Central memory CD8-positive, alpha-beta T cell (primary cell): ENCODE measurements around the gene GLYATL1B.
"Not testable (repeated sequence)": the region's sequence is repeated elsewhere in the genome, so short reads cannot be mapped to it uniquely, and the experiment has no call there.

Source experiments
- ATAC-seq: fragments of 150-1000 bp; cut with Tn5 transposase; replicated peaks from 2 replicates; pipeline ENCODE4 v1.10.0; 2022; ENCODE audit warnings: mild to moderate bottlenecking, moderate FRiP score, moderate number of reproducible peaks; ENCODE audit not compliant: poor library complexity, severe bottlenecking; ENCODE audit errors: extremely low read depth
- DNase-seq, 2 donors: peaks; one replicate each; pipeline ENCODE4 v3.0.0; 2021; ENCODE audit warnings: low spot score in 2 of 2
- H3K27ac Mint-ChIP-seq: one replicate; pipeline ENCODE4 v1.8.0; 2022; ENCODE audit warnings: low read depth, mild to moderate bottlenecking, moderate library complexity, mixed read lengths
- H3K27me3 Mint-ChIP-seq: one replicate; pipeline ENCODE4 v1.8.0; 2022; ENCODE audit warnings: mixed read lengths
- H3K36me3 Mint-ChIP-seq: one replicate; pipeline ENCODE4 v1.8.0; 2022; ENCODE audit warnings: mild to moderate bottlenecking, moderate library complexity, mixed read lengths; ENCODE audit not compliant: insufficient read depth
- H3K4me1 Mint-ChIP-seq: one replicate; pipeline ENCODE4 v1.8.0; 2022; ENCODE audit warnings: mixed read lengths
- H3K4me3 Mint-ChIP-seq: one replicate; pipeline ENCODE4 v1.8.0; 2022; ENCODE audit warnings: mild to moderate bottlenecking, moderate library complexity, mixed read lengths
- H3K9me3 Mint-ChIP-seq: one replicate; pipeline ENCODE4 v1.8.0; 2022; ENCODE audit warnings: mixed read lengths

Gene GLYATL1B, protein sequence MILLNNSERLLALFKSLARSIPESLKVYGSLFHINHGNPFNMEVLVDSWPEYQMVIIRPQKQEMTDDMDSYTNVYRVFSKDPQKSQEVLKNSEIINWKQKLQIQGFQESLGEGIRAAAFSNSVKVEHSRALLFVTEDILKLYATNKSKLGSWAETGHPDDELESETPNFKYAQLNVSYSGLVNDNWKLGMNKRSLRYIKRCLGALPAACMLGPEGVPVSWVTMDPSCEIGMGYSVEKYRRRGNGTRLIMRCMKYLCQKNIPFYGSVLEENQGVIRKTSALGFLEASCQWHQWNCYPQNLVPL

DNA sequence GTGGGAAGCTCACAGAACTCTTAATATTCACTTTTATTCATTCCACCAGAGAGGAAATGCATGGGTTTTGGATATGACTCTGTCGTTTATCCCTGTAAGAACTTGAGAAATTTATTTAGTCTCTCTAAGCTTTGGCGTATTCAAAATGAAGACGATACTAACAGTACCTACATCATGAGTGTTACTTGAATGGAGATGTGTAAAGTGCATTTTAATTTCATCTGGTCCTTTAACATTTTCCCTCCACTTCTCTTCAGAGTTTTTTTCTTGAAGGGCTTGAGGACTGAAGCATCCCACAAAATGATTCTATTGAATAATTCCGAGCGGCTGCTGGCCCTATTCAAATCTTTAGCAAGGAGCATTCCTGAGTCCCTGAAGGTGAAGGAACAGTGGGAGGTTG is at the start of gene GLYATL1B:
GLYATL1B (plus strand) TSS at position 301 of the 400 bp plus-strand sequence; CDS start at position 301, 0 bp downstream.
- H3K4me1 Mint-ChIP-seq, H3K9me3 Mint-ChIP-seq, ATAC-seq, H3K4me3 Mint-ChIP-seq, H3K36me3 Mint-ChIP-seq, DNase-seq, H3K27ac Mint-ChIP-seq: not testable (repeated sequence)
- H3K27me3 Mint-ChIP-seq: peaks cover 83% of the 10 kb centered on the region

DNA sequence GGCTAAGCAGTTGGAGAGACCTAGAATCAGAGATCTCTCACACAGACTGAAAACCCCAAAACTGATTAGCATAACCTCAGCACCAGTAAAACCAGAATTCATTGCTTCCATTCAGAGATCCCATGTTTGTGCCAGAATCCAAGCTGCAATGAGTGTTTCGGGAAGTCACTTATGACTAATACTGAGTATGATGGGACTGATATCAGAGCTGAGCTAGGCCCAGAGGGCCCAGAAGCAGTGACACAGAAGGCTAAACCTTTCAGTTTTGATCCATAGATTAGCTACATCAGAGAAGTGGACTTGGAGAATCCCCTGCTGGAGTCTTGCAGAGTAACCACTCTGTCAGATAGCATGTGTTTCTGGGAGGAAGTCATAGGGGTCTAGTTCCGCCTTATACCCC is 49.6 kb upstream of the GLYATL1B start:
- peaks cover 94% of the 10 kb centered on the region for H3K27me3 Mint-ChIP-seq
- not testable (repeated sequence) for DNase-seq, H3K27ac Mint-ChIP-seq, ATAC-seq, H3K9me3 Mint-ChIP-seq, H3K4me1 Mint-ChIP-seq, H3K4me3 Mint-ChIP-seq, H3K36me3 Mint-ChIP-seq

DNA sequence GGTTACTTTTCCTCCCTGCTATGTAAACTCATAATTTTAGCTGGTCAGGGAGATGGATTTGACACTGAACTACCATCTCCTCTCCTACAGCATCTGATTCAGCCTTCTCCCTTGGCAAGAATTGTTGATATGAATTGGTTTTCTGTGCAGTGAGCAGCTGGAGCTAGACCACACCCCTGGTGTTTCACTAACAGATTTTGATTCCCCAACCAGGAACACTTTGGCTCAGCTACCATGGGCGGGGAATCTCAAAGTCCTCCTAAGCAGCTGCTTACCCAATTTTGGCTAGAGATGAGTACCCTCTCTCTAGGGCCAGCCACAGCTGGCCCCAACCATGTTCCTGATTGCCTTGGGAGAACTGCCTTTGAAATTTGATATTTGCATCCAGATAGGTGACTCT is 48.7 kb upstream of the GLYATL1B start:
- not testable (repeated sequence) for H3K9me3 Mint-ChIP-seq

DNA sequence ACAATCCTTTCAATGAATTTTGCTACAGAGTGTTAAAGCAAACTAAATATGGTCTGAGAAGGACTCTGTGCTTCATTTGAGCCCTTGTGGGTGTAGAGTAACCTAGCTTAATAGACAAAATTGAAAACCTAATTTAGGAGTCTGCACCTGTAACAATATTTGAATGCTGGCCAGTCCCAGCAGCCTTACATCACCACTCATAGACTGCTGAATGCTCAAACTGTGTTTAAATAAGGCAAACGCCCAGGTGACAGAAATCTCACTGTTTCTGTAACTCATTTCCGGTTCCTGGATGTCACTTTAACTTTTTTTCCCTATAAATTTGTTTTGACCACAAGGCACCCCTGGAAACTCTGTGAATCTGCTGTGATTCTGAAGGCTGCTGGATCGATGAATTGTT is 45.5 kb upstream of the GLYATL1B start:
- DNase-seq (no peak), ATAC-seq (no peak)
- H3K9me3 Mint-ChIP-seq: no peaks in the 10 kb centered on the region
- no peak overlapping the region for H3K4me3 Mint-ChIP-seq
- no peaks in the 10 kb centered on the region for H3K4me1 Mint-ChIP-seq
- no peaks in the 10 kb centered on the region for H3K36me3 Mint-ChIP-seq
- peaks cover 76% of the 10 kb centered on the region for H3K27me3 Mint-ChIP-seq
- H3K27ac Mint-ChIP-seq: no peak overlapping the region

More for the DNA sequence above, 48.7 kb upstream of the GLYATL1B start:
- not testable (repeated sequence) for H3K27ac Mint-ChIP-seq, DNase-seq, ATAC-seq, H3K36me3 Mint-ChIP-seq, H3K4me3 Mint-ChIP-seq, H3K4me1 Mint-ChIP-seq
- peaks cover 85% of the 10 kb centered on the region for H3K27me3 Mint-ChIP-seq

DNA sequence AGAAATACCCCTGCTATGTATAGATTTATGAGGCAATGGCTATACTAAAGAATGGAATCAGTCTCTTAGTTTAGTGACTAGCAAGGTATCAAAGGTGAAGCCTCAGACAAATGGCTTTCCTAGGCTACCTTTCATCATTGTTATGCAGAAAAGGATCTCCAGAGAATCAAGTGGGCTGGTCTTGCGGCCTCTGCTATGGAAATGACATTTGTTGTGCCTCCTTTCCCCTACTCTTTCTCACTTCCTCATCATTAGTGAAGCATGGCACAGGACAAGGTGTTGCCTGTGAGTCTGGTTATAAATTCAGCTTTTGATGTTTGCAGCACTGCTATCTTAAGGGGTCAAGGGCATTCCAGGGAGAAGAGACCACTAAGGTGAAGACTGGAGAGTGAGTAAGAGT is 34.7 kb upstream of the GLYATL1B start:
- H3K27me3 Mint-ChIP-seq: peaks cover 47% of the 10 kb centered on the region
- H3K4me3 Mint-ChIP-seq, H3K36me3 Mint-ChIP-seq, ATAC-seq, H3K4me1 Mint-ChIP-seq, DNase-seq, H3K27ac Mint-ChIP-seq, H3K9me3 Mint-ChIP-seq: not testable (repeated sequence)

DNA sequence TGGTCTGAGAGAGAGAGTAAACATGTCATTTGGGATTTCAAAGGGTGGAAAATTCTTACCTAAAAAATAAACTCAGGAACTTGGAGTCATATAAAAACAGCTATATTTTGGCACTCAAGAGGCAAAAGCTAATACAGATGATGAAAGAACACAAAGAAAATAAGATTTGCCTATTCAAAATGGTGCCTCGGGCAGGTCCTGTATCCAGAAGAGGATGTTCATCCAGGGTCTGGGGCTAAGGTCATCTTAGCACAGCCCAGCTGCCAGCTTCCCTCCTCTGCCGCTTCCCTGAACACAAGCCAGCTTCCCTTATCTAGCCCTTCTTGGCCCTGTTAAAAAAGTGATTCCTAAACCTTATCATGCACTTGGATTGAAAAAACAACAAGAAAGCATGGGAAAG is 33.8 kb upstream of the GLYATL1B start:
- not testable (repeated sequence) for DNase-seq, H3K36me3 Mint-ChIP-seq, H3K27ac Mint-ChIP-seq, ATAC-seq, H3K4me1 Mint-ChIP-seq, H3K4me3 Mint-ChIP-seq, H3K9me3 Mint-ChIP-seq
- H3K27me3 Mint-ChIP-seq: peaks cover 54% of the 10 kb centered on the region

DNA sequence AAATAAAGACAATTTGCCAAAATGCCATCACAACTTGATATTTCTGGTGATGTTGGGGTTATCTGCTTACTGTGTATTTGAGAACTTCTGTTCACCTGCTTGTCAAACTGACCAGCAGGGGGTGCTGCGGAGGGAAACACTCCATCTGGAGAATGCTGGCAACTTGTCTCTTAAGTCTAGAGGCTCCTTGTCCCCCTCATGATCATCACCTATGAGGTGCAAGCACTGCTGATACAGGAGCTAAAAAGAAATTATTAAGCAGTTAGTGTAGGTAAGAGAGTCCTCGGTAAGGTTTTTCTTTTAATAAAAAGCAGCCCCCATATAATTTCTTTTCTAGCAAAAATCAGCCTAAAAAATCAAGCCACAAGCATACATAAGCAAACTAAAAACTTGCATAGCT is 32.7 kb upstream of the GLYATL1B start:
- no peak overlapping the region for H3K4me3 Mint-ChIP-seq
- H3K27me3 Mint-ChIP-seq: peaks cover 53% of the 10 kb centered on the region

DNA sequence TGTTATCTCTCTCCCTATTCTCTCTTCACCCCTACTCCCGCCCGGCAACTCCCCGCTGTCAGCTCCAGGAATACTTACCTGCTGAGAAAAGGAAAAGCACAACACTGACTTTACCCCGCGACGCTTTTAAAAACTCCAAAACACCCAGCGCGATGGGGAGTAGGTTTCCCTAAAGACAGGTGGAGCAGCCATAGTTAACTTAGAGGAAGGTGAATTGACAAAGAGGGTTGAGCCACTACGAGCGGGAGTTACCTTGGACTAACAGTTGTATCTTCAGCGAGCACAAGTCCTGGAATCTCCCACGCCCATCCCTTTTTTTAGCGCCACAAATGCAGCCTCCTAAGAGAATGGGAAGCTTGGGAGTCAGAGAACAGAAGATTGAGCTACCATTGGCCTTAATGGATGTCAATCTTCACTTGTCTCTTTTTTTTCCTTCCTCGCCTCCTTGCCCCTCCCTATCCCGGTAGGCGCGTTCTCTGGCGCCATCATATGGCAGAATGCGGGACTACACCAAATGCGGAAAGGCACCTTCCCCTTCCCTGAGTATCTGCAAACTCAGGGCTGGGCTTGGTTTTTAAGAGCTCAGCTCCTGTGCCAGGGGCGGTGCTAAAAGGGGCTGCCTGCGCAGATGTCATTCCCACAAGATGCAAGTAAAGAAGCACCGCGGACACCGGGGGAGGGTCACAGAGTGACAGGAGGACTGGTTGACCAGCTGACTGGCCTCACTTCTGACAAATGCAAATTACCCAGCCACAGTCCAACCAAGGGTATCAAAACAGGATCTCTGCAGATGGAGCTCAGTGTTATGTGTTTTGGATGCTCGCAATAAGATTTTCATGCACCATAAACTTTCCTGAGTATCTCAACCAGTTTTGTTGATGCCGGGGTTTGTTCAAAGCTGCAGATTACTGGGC is 27.7 kb upstream of the GLYATL1B start:
- H3K4me1 Mint-ChIP-seq, H3K36me3 Mint-ChIP-seq, H3K27ac Mint-ChIP-seq, H3K9me3 Mint-ChIP-seq: not testable (repeated sequence)
- Mint-ChIP-seq H3K4me3 (peak overlapping the region; percentile 64), H3K27me3 (peaks cover 86% of the 10 kb centered on the region)
- DNase-seq (peak; percentile 67 to 74), ATAC-seq (peak; percentile 67)

More for the DNA sequence above, 32.7 kb upstream of the GLYATL1B start:
- no peak overlapping the region for H3K27ac Mint-ChIP-seq
- peaks cover 1% of the 10 kb centered on the region for H3K36me3 Mint-ChIP-seq
- DNase-seq: peak; percentile 53 to 62
- H3K9me3 Mint-ChIP-seq: no peaks in the 10 kb centered on the region
- ATAC-seq: peak; percentile 46
- peaks cover 6% of the 10 kb centered on the region for H3K4me1 Mint-ChIP-seq

DNA sequence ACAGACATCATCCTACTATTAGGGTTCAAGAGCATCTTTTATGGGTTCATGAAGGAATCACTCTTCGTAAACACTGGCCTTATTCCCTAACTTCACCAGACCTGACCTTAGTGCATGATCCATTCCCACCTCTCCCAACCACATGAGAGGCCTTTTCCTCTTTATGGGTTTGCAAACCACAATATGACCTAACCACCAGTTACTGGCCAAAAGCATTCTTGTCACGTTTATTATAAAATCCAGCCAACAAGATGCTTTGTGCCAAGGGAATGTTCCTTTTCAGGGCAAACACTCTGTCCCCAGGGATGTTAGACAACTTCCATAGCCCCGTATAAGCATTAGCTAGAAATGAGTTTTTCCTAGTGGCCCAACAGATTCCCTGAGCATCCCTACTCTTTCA is 26.0 kb upstream of the GLYATL1B start:
- not testable (repeated sequence) for H3K27ac Mint-ChIP-seq, ATAC-seq, H3K4me3 Mint-ChIP-seq, DNase-seq, H3K9me3 Mint-ChIP-seq, H3K36me3 Mint-ChIP-seq, H3K4me1 Mint-ChIP-seq
- peaks cover 90% of the 10 kb centered on the region for H3K27me3 Mint-ChIP-seq

DNA sequence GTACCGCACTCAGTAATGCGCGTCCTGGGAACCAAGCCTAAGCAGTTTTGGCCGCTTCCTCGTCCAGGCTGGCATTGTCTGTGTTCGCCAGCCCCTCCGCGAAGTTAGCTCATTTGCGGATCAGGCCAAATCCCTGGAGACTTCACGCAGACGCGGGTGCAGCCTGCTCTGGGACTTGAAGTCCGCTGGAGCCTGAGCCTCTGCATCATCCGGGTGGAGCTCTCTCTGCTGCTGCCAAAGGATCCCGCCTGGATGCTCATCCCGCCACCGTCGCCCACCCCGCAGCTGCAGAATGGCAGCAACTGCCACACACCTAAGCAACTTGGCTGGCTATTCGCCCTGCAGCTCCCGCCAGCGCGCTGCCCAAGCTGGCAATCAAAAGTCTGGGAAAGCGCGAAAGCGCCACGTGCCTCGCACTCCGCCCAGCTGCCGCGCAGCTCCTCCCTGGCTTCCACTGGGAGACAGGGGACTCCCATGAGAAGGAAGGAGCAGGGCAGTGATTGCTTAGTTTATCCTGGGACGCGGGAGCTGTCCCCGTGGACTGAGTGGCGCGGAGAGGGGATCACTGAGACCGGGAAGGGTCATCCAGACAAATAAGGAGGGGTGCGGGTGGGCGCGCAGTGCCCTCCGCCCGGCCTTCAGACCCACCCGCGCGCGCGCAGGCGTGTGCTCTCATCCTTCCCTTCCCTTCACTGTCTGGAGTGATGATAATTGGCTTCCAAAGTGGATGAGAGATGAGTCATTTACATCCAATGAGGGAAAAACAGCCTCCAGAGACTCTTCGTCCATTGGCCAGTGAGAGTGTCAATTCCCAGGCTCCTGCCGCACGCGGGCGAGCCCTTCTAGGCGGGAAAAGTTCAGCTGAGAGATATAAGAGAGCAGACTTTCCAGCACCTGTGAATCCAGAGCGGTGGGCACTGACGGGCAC is 23.2 kb upstream of the GLYATL1B start:
- Mint-ChIP-seq H3K27ac (no peak overlapping the region), H3K36me3 (no peaks in the 10 kb centered on the region), H3K9me3 (no peaks in the 10 kb centered on the region), H3K4me1 (peaks cover 8% of the 10 kb centered on the region), H3K4me3 (no peak overlapping the region), H3K27me3 (peaks cover 88% of the 10 kb centered on the region)
- DNase-seq (no peak), ATAC-seq (no peak)

DNA sequence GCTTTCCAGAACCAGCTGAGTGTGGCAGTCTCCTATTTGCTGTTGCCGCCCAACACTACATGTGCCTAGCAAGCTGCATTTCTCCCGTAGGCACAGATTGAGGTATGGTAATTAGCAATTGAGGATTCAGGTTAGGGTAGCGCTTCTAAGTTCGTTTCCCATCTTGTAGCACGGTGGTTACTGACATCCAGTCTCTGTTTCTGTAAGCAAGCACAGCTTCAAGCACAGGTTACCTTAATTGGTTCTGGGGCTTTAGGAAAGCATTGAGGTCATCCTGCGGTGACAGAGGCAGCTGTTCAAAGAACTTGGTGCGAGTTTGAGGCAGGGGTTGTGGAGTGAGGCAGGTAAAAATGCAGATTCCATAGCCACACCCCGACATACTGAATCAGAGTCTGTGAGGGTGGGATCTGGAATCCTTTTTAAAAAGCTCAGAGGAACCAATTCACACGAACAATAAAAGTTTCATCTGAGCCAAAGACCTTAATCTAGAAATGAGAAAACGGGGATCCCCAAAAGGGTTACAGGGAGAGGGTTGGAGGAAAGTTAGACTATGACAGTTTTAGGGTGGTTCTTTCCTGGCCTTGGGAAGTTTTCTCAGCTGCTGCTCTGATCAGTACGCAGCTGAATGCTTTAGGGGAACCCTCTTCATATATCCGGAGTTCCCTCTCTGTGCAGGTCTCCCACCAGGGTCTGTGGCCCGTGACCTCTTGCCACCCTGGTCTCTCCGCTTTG is 21.9 kb upstream of the GLYATL1B start:
- peaks cover 78% of the 10 kb centered on the region for H3K27me3 Mint-ChIP-seq
- H3K4me3 Mint-ChIP-seq, H3K36me3 Mint-ChIP-seq: not testable (repeated sequence)

DNA sequence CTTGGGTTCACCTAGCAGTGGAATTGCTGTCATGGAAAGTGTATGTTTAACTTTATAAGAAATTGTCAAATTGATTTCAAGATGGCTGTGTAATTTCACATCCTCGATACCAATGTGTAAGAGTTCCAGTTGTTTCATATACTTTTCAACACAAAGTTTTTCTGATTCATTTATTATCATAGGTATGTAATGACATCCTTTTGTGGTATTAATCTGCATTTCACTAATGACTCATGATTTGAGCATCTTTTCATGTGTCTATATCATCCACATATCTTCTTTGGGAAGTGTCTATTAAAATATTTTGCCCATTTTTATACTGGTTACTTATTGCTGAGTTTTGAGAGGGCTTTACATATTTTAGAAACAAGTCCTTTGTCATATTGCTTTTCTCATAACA is 17.0 kb upstream of the GLYATL1B start:
- H3K27me3 Mint-ChIP-seq: peaks cover 73% of the 10 kb centered on the region
- DNase-seq (no peak), ATAC-seq (no peak)
- no peaks in the 10 kb centered on the region for H3K36me3 Mint-ChIP-seq
- H3K4me1 Mint-ChIP-seq: no peaks in the 10 kb centered on the region
- H3K4me3 Mint-ChIP-seq: no peak overlapping the region
- H3K9me3 Mint-ChIP-seq: no peaks in the 10 kb centered on the region
- no peak overlapping the region for H3K27ac Mint-ChIP-seq

More for the DNA sequence above, 21.9 kb upstream of the GLYATL1B start:
- not testable (repeated sequence) for H3K9me3 Mint-ChIP-seq, H3K27ac Mint-ChIP-seq, ATAC-seq, H3K4me1 Mint-ChIP-seq, DNase-seq
